Natural killer cell treated with Interleukin-12 subunit alpha and Interleukin-12 subunit beta and Interleukin-15 and Interleukin-18, amount 100 ng/mL, for 72 hours (primary cell): ENCODE measurements around the gene CHN1. TPM values are rescaled to one million over a fixed set of nuclear protein-coding genes. Genes with fewer than 3 reads are reported as not detected.

Experiments used
- ATAC-seq, 2 donors: fragments of 150-1000 bp; cut with Tn5 transposase in 1 of 2; sonication (Bioruptor Pico), chemical (Tn5 transposase) in 1 of 2; 2 replicates each; pipeline ENCODE4 v1.10.0; 2021
- DNase-seq: peaks from one replicate; pipeline ENCODE4 v3.0.0; 2022; ENCODE audit warnings: low spot score
- H3K27ac Mint-ChIP-seq, 2 donors: 1 replicate in 1 of 2; 2 replicates in 1 of 2; pipeline ENCODE4 v1.8.0; 2022; ENCODE audit warnings: mixed read lengths in 2 of 2, mild to moderate bottlenecking in 1 of 2, moderate library complexity in 1 of 2
- H3K27me3 Mint-ChIP-seq, 2 donors: 1 replicate in 1 of 2; 2 replicates in 1 of 2; pipeline ENCODE4 v1.8.0; 2022; ENCODE audit warnings: mixed read lengths in 2 of 2
- H3K36me3 Mint-ChIP-seq: one replicate; pipeline ENCODE4 v1.8.0; 2022; ENCODE audit warnings: mixed read lengths
- H3K4me1 Mint-ChIP-seq, 2 donors: 1 replicate in 1 of 2; 2 replicates in 1 of 2; pipeline ENCODE4 v1.8.0; 2022; ENCODE audit warnings: low read depth in 2 of 2, mixed read lengths in 2 of 2, mild to moderate bottlenecking in 1 of 2
- H3K4me3 Mint-ChIP-seq: one replicate; pipeline ENCODE4 v1.8.0; 2022; ENCODE audit warnings: mixed read lengths
- H3K9me3 Mint-ChIP-seq: 2 replicates; pipeline ENCODE4 v1.8.0; 2022; ENCODE audit warnings: mixed read lengths
- total RNA-seq, 2 donors: library from RNA; stranded (reverse); gene quantifications; one replicate each; pipeline ENCODE4 v1.2.3, GENCODE V29; 2022

The CHN1 gene, protein sequence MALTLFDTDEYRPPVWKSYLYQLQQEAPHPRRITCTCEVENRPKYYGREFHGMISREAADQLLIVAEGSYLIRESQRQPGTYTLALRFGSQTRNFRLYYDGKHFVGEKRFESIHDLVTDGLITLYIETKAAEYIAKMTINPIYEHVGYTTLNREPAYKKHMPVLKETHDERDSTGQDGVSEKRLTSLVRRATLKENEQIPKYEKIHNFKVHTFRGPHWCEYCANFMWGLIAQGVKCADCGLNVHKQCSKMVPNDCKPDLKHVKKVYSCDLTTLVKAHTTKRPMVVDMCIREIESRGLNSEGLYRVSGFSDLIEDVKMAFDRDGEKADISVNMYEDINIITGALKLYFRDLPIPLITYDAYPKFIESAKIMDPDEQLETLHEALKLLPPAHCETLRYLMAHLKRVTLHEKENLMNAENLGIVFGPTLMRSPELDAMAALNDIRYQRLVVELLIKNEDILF
- total RNA-seq: 1 to 10 TPM; 1.8 to 4.1 TPM

GRCh38 chr2:175004980-175005732, at the start of gene CHN1:
Gene CHN1, minus strand, starts transcription at chr2:175005381. Its CDS starts 469 bp downstream, at chr2:175004912.
- Mint-ChIP-seq H3K27ac (no peak within 1 kb of the TSS), H3K4me3 (peak within 1 kb of the TSS; percentile 65), H3K27me3 (peaks cover 26 to 53% of the 10 kb centered on the region in 2 donors), H3K9me3 (no peaks in the 10 kb centered on the region), H3K4me1 (no peaks in the 10 kb centered on the region), H3K36me3 (no peaks in the 10 kb centered on the region)
- DNase-seq (peak; percentile 61), ATAC-seq (peak; percentile 87 to 88)

DNA sequence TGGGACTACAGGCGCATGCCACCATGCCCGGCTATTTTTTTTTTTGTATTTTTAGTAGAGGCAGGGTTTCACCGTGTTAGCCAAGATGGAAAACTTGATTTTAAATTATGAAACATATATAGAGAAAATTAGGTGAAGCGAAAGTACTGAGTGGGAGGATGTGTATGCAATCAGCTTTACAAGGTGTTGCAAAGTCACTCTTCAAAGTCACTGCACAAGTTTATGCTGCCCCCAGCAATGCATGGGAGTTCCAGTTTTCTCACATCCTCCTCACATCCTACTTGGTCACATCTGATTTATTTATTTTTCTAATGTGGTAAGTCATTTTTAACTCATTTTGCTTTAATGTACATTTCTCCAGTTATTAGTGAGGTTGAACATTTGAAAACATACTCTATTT, 49.2 kb upstream of the CHN1 start:
- H3K36me3 Mint-ChIP-seq: peaks cover 16% of the 10 kb centered on the region
- DNase-seq: no peak
- ATAC-seq: no peak
- no peak overlapping the region for H3K27ac Mint-ChIP-seq
- no peaks in the 10 kb centered on the region for H3K9me3 Mint-ChIP-seq
- H3K27me3 Mint-ChIP-seq: no peaks in the 10 kb centered on the region
- H3K4me3 Mint-ChIP-seq: no peak overlapping the region
- H3K4me1 Mint-ChIP-seq: no peaks in the 10 kb centered on the region

DNA sequence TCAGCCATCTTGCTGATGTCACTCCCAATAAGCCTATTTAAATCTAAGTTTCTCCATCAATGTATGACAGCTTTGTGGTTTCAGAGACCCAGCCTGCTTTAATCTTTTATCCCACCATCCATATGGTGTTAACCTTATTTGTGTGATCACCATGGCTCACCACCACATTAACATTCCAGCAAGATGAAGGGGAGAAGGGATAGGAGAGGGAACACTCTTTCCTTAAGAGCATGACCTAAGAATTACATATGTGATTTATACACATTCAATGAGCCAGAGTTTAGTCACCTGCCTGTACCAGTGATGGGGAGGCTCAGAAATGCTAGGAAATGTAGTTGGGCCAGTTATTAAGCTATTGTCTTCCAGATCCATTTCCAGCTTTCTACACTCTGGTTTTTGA, 44.5 kb upstream of the CHN1 start:
- Mint-ChIP-seq H3K36me3 (peaks cover 11% of the 10 kb centered on the region), H3K4me3 (no peak overlapping the region)

DNA sequence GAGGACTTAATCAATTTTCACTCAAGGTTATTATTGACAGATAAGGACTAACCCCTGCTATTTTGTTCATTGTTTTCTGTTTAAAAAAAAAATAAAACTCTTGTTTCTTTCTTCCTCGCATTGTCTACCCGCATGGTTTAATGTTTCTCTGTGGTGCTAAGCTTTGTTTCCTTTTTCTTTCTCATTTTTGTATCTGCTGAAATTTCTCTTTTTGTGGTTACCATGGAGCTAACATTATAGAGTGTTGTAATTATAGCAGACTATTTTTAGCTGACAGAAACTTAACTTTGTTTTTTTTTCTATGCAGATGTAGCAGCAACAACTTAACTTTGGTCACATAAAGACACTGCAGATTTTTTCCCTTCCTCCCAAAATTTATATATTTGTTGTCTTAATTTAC, 43.1 kb upstream of the CHN1 start:
- no peak overlapping the region for H3K27ac Mint-ChIP-seq
- H3K27me3 Mint-ChIP-seq: peaks cover 0 to 2% of the 10 kb centered on the region in 2 donors
- no peak overlapping the region for H3K4me3 Mint-ChIP-seq
- DNase-seq: no peak
- no peak for ATAC-seq
- peaks cover 3% of the 10 kb centered on the region for H3K9me3 Mint-ChIP-seq
- peaks cover 11% of the 10 kb centered on the region for H3K36me3 Mint-ChIP-seq
- peaks cover 0 to 7% of the 10 kb centered on the region in 2 donors for H3K4me1 Mint-ChIP-seq

More for the DNA sequence above, 44.5 kb upstream of the CHN1 start:
- ATAC-seq (no peak), DNase-seq (no peak)
- Mint-ChIP-seq H3K9me3 (no peaks in the 10 kb centered on the region), H3K27me3 (peaks cover 0 to 2% of the 10 kb centered on the region in 2 donors), H3K4me1 (peaks cover 0 to 7% of the 10 kb centered on the region in 2 donors), H3K27ac (no peak overlapping the region)

DNA sequence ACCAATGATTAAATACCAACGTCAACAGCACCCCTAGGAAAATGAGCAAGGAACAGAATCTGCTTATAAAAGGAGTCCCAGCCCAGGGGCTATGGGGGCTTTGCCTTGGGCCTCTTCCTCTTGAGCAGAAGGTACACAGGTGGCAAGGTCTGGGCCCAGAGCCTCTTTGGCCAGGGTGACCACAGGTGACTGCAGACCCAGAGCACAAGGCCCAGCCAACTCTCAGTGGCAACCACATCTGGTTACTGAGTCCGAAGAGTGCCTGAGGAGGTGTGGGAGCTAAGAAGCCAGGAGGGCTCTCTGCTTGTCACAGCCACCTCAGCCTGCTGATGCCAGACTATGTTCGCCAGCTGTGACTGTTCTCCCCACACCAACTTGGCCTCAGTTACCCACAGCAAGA, 34.3 kb upstream of the CHN1 start:
- no peak overlapping the region for H3K4me3 Mint-ChIP-seq
- peaks cover 0 to 2% of the 10 kb centered on the region in 2 donors for H3K4me1 Mint-ChIP-seq
- no peaks in the 10 kb centered on the region for H3K27me3 Mint-ChIP-seq
- H3K9me3 Mint-ChIP-seq: peaks cover 3% of the 10 kb centered on the region
- no peak for DNase-seq
- H3K27ac Mint-ChIP-seq: no peak overlapping the region
- no peak for ATAC-seq
- H3K36me3 Mint-ChIP-seq: no peaks in the 10 kb centered on the region

GRCh38 chr2:175039031-175039430, 33.9 kb upstream of the CHN1 start:
- H3K9me3 Mint-ChIP-seq: peaks cover 3% of the 10 kb centered on the region

DNA sequence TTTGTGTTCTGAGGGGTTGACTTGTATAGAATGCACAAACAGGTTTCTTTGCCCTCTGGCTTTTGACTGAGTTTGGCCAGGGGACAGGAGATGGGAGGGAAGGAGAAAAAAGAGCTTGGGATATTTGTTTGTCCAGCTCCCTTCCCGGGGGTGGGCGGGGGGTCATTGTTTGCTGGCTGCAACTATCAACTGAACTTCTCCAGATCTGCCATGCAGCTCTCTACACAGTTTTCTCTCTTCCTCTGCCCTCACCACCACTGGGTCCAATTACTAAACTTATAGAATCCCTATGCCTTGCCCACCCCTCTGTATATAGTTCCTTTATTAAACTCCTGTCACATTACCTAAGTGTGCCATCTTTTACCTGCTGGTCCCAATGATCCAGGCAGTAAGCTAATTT, 32.8 kb upstream of the CHN1 start:
- Mint-ChIP-seq H3K4me1 (peaks cover 0 to 2% of the 10 kb centered on the region in 2 donors), H3K27me3 (peaks cover 0 to 2% of the 10 kb centered on the region in 2 donors), H3K4me3 (no peak overlapping the region), H3K9me3 (no peaks in the 10 kb centered on the region), H3K27ac (no peak overlapping the region), H3K36me3 (no peaks in the 10 kb centered on the region)
- ATAC-seq (no peak), DNase-seq (no peak)

More at GRCh38 chr2:175039031-175039430, 33.9 kb upstream of the CHN1 start:
- DNase-seq (no peak), ATAC-seq (no peak)
- no peak overlapping the region for H3K4me3 Mint-ChIP-seq
- H3K36me3 Mint-ChIP-seq: no peaks in the 10 kb centered on the region
- no peaks in the 10 kb centered on the region for H3K27me3 Mint-ChIP-seq
- peaks cover 0 to 2% of the 10 kb centered on the region in 2 donors for H3K4me1 Mint-ChIP-seq
- H3K27ac Mint-ChIP-seq: no peak overlapping the region

- Mint-ChIP-seq H3K27ac (no peak overlapping the region), H3K9me3 (no peaks in the 10 kb centered on the region), H3K27me3 (peaks cover 0 to 2% of the 10 kb centered on the region in 2 donors), H3K36me3 (no peaks in the 10 kb centered on the region), H3K4me1 (peaks cover 0 to 2% of the 10 kb centered on the region in 2 donors), H3K4me3 (no peak overlapping the region)
- no peak for DNase-seq
- no peak for ATAC-seq
Measured at GRCh38 chr2:175036582-175037018, 31.4 kb upstream of the CHN1 start.

DNA sequence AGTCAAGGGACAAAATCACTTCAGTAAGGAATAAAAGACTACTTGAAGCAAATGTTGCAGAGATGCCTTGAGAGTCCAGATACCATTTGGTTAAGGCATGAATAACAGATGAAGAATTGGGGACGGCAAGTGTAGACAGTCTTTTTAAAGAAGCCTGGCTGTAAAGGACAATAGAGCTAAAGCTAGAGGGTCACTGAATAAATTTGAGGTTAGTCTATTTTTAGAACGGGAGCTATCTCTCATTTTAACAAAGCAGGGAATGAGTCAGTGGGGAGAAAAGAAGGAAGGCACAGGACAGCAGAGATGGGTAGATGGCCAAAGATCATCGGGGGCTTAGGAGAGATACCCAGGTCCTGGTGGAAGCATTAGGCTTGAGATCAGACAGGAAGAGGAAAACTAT, 30.6 kb upstream of the CHN1 start:
- Mint-ChIP-seq H3K27ac (no peak overlapping the region), H3K9me3 (no peaks in the 10 kb centered on the region), H3K36me3 (no peaks in the 10 kb centered on the region), H3K27me3 (peaks cover 0 to 2% of the 10 kb centered on the region in 2 donors), H3K4me3 (no peak overlapping the region), H3K4me1 (peaks cover 0 to 2% of the 10 kb centered on the region in 2 donors)
- no peak for ATAC-seq
- DNase-seq: no peak

DNA sequence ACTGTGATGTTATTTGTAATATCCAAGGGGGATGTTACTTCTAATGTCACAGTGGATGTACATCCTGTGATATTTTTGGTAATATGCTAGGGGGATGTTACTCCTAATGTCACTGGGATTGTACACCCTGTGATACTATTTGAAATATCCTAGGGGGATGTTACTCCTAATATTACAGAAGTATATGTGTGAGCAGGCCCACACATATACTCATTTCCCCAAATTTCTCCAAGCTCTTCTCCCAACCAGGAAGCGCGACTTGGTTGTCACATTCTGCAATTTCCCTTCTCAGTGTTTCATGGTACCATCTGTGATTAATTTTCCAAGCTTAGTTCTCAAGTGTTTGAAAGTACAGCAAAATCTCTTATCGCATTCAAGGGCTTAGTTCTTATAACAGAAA, 29.5 kb upstream of the CHN1 start:
- peaks cover 0 to 2% of the 10 kb centered on the region in 2 donors for H3K27me3 Mint-ChIP-seq
- ATAC-seq (no peak), DNase-seq (no peak)
- H3K27ac Mint-ChIP-seq: no peak overlapping the region
- peaks cover 0 to 2% of the 10 kb centered on the region in 2 donors for H3K4me1 Mint-ChIP-seq
- H3K36me3 Mint-ChIP-seq: no peaks in the 10 kb centered on the region
- no peaks in the 10 kb centered on the region for H3K9me3 Mint-ChIP-seq
- H3K4me3 Mint-ChIP-seq: no peak overlapping the region

- no peaks in the 10 kb centered on the region for H3K36me3 Mint-ChIP-seq
- peak in 1 of 2 donors; percentile 52 for ATAC-seq
- H3K27me3 Mint-ChIP-seq: peaks cover 0 to 2% of the 10 kb centered on the region in 2 donors
- no peak for DNase-seq
- H3K27ac Mint-ChIP-seq: no peak overlapping the region
- H3K4me1 Mint-ChIP-seq: no peaks in the 10 kb centered on the region
- no peak overlapping the region for H3K4me3 Mint-ChIP-seq
- no peaks in the 10 kb centered on the region for H3K9me3 Mint-ChIP-seq
Measured at GRCh38 chr2:175030380-175031271, 25.4 kb upstream of the CHN1 start.

DNA sequence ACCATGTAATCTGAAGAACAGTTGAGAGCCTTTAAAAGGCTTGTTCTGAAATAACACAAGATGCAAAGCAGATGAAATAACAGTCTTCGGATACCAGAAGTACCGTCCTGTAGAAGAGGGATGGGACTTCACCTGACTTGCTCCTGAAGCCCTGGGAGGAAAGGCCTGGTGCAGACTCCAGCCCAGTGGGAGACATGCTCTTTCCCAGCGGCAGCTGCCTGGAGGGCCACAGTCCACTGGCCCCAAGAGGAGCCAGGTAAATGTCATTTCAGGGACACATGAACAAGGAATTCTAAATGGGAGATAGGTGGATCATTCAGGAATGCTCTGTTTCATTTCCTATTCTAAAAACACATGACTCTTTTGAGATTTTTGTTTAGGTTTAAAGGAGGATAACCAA, 22.6 kb upstream of the CHN1 start:
- Mint-ChIP-seq H3K9me3 (no peaks in the 10 kb centered on the region), H3K27ac (no peak overlapping the region), H3K4me1 (no peaks in the 10 kb centered on the region)

DNA sequence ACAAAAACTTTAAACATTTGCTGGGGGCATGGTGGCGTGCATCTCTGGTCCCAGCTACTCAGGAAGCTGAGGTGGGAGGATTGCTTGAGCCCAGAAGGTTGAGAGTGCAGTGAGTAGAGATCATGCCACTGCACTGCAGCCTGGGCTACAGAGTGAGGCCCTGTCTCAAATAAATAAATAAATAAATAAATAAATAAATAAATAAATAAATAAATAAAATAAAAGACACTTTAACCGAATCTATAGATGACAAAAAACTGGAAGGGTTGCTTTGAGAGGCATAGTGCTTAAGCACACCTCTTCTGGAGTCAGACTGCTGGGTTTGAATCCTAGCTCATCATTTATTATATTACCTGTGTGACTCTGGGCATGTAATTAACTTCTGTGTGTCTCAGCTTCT, 21.2 kb upstream of the CHN1 start:
- ATAC-seq (no peak), DNase-seq (no peak)
- Mint-ChIP-seq H3K9me3 (no peaks in the 10 kb centered on the region), H3K36me3 (no peaks in the 10 kb centered on the region), H3K4me1 (no peaks in the 10 kb centered on the region), H3K4me3 (no peak overlapping the region), H3K27ac (no peak overlapping the region), H3K27me3 (peaks cover 0 to 2% of the 10 kb centered on the region in 2 donors)

More for the DNA sequence above, 22.6 kb upstream of the CHN1 start:
- H3K36me3 Mint-ChIP-seq: no peaks in the 10 kb centered on the region
- peaks cover 0 to 2% of the 10 kb centered on the region in 2 donors for H3K27me3 Mint-ChIP-seq
- no peak for DNase-seq
- ATAC-seq: no peak
- H3K4me3 Mint-ChIP-seq: no peak overlapping the region
